Measurements from ENCODE around the gene AP1G2. TPM values are rescaled to one million over a fixed set of nuclear protein-coding genes. Genes with fewer than 3 reads are reported as not detected.

AP1G2 gene
- total RNA-seq, 4 donors from 2014 or later, result 175 to 369 (median 341) TPM

GRCh38 chr14:23568021-23568599, 519 bp upstream of the AP1G2 start:
- Histone ChIP-seq H3K4me3 (peak overlapping the region; percentile 57 to 74 (median 72)), H3K27ac (peak overlapping the region; percentile 68 to 92 (median 74)), H3K27me3 (no peaks in the 10 kb centered on the region), H3K9me3 (no peaks in the 10 kb centered on the region), H3K36me3 (peaks cover 0 to 29% (median 0%) of the 10 kb centered on the region in 3 donors), H3K4me1 (peaks cover 0 to 11% (median 6%) of the 10 kb centered on the region in 4 donors)
- peak in 1 of 3 donors; percentile 36 for DNase-seq
- no peak for TF ChIP-seq POLR2A (IDR thresholded peaks at IDR 0.05)
- no peak for TF ChIP-seq CTCF (IDR thresholded peaks at IDR 0.05)

GRCh38 chr14:23566778-23567185, 809 bp downstream of the AP1G2 start:
- Histone ChIP-seq H3K27me3 (no peaks in the 10 kb centered on the region), H3K27ac (peak overlapping the region; percentile 68 to 92 (median 74)), H3K36me3 (peaks cover 0 to 37% (median 0%) of the 10 kb centered on the region in 3 donors), H3K9me3 (no peaks in the 10 kb centered on the region), H3K4me1 (peaks cover 0 to 11% (median 6%) of the 10 kb centered on the region in 4 donors), H3K4me3 (peak overlapping the region; percentile 57 to 74 (median 72))
- TF ChIP-seq CTCF (IDR thresholded peaks at IDR 0.05) (peak in 1 of 6 experiments; percentile 1), POLR2A (IDR thresholded peaks at IDR 0.05) (no peak)
- DNase-seq, result no peak

GRCh38 chr14:23566112-23566777, 1.3 kb downstream of the AP1G2 start:
- DNase-seq, result no peak
- no peaks in the 10 kb centered on the region for H3K9me3 ChIP-seq
- no peak overlapping the region for H3K4me3 ChIP-seq

GRCh38 chr14:23565626-23566025, 2.0 kb downstream of the AP1G2 start:
- DNase-seq, result no peak
- Histone ChIP-seq H3K4me3 (no peak overlapping the region), H3K4me1 (peaks cover 0 to 11% (median 6%) of the 10 kb centered on the region in 4 donors), H3K27ac (no peak overlapping the region), H3K36me3 (peaks cover 0 to 48% (median 0%) of the 10 kb centered on the region in 3 donors), H3K9me3 (no peaks in the 10 kb centered on the region), H3K27me3 (no peaks in the 10 kb centered on the region)
- TF ChIP-seq CTCF (IDR thresholded peaks at IDR 0.05), result no peak
- TF ChIP-seq POLR2A (IDR thresholded peaks at IDR 0.05), result no peak

More at GRCh38 chr14:23566112-23566777, 1.3 kb downstream of the AP1G2 start:
- Histone ChIP-seq H3K27ac (no peak overlapping the region), H3K27me3 (no peaks in the 10 kb centered on the region), H3K4me1 (peaks cover 0 to 11% (median 6%) of the 10 kb centered on the region in 4 donors), H3K36me3 (peaks cover 0 to 42% (median 0%) of the 10 kb centered on the region in 3 donors)
- no peak for TF ChIP-seq CTCF (IDR thresholded peaks at IDR 0.05)
- no peak for TF ChIP-seq POLR2A (IDR thresholded peaks at IDR 0.05)

GRCh38 chr14:23564876-23565275, 2.7 kb downstream of the AP1G2 start:
- Histone ChIP-seq H3K36me3 (peaks cover 0 to 54% (median 0%) of the 10 kb centered on the region in 3 donors), H3K9me3 (no peaks in the 10 kb centered on the region), H3K27ac (no peak overlapping the region), H3K4me3 (no peak overlapping the region), H3K4me1 (peaks cover 0 to 11% (median 6%) of the 10 kb centered on the region in 4 donors), H3K27me3 (no peaks in the 10 kb centered on the region)
- TF ChIP-seq CTCF (IDR thresholded peaks at IDR 0.05), result no peak
- TF ChIP-seq POLR2A (IDR thresholded peaks at IDR 0.05), result no peak
- no peak for DNase-seq

All from Peyer's patch (tissue), 4 donors.